ENCODE data around the gene USP11. TPM values are rescaled to one million over a fixed set of nuclear protein-coding genes. Genes with fewer than 3 reads are reported as not detected.

USP11 gene
- total RNA-seq, 6 donors from 2014 or later = 42.9 to 103 (median 60.0) TPM

DNA sequence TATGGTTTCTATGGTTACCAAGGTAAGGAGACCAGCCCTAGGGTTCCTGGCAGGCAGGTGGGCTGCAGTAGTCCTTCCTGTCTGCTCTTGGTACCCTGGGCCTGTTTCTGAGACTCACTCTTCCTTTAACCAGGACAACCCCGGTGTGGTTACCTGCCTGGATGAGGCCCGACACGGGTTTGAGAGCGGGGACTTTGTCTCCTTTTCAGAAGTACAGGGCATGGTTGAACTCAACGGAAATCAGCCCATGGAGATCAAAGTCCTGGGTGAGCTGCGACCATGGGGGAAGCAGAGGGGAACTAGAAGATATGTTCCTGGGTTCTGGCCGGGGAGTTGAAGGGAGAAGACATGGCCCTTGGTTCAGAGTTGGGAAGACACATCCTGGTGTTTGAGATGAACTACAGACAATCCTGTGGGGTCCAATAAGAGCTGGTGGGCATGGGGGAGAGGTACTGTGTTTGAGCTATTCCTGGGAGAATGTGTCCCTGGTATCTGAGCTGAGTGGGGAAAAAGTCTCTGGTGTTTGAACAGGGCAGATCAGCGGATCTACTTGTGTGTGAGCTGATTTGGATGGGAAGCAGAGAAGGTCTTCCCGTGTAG is 31.4 kb upstream of the USP11 start:
- peaks cover 8 to 91% (median 64%) of the 10 kb centered on the region in 4 donors for H3K36me3 ChIP-seq
- ATAC-seq (ENCODE audit: low FRiP score in 2 of 2) (no peak), DNase-seq (no peak)
- no peak overlapping the region for H3K4me3 ChIP-seq
- H3K27me3 ChIP-seq = no peaks in the 10 kb centered on the region
- 90 to 94% methylated on average over 3 to 8 of the region's 9 CpGs for WGBS, 2 donors
- H3K4me1 ChIP-seq = peaks cover 6 to 19% (median 9%) of the 10 kb centered on the region in 4 donors
- no peaks in the 10 kb centered on the region for H3K9me3 ChIP-seq
- no peak overlapping the region for H3K27ac ChIP-seq
- TF ChIP-seq EP300 (IDR thresholded peaks at IDR 0.05) (no peak), POLR2A (IDR thresholded peaks at IDR 0.05) (no peak), POLR2AphosphoS5 (IDR thresholded peaks at IDR 0.05) (no peak), CTCF (IDR thresholded peaks at IDR 0.05) (no peak)

- Histone ChIP-seq H3K27me3 (no peaks in the 10 kb centered on the region), H3K9me3 (no peaks in the 10 kb centered on the region), H3K4me3 (no peak overlapping the region), H3K27ac (no peak overlapping the region), H3K4me1 (peaks cover 0 to 10% (median 4%) of the 10 kb centered on the region in 4 donors), H3K36me3 (peaks cover 8 to 93% (median 68%) of the 10 kb centered on the region in 4 donors)
- DNase-seq (no peak), ATAC-seq (ENCODE audit: low FRiP score in 2 of 2) (no peak)
- 99% methylated on average over 9 to 11 of the region's 11 CpGs for WGBS, 2 donors
- no peak for TF ChIP-seq CTCF (IDR thresholded peaks at IDR 0.05)
- TF ChIP-seq POLR2AphosphoS5 (IDR thresholded peaks at IDR 0.05) = no peak
- no peak for TF ChIP-seq EP300 (IDR thresholded peaks at IDR 0.05)
- TF ChIP-seq POLR2A (IDR thresholded peaks at IDR 0.05) = no peak
Observed at GRCh38 chrX:47202316-47202715, 30.5 kb upstream of the USP11 start.

- TF ChIP-seq CTCF (IDR thresholded peaks at IDR 0.05) (no peak), POLR2AphosphoS5 (IDR thresholded peaks at IDR 0.05) (no peak), EP300 (IDR thresholded peaks at IDR 0.05) (no peak), POLR2A (IDR thresholded peaks at IDR 0.05) (no peak)
- Histone ChIP-seq H3K4me3 (no peak overlapping the region), H3K4me1 (peaks cover 0 to 4% (median 2%) of the 10 kb centered on the region in 4 donors), H3K27ac (no peak overlapping the region), H3K36me3 (peaks cover 8 to 99% (median 71%) of the 10 kb centered on the region in 4 donors), H3K27me3 (no peaks in the 10 kb centered on the region), H3K9me3 (no peaks in the 10 kb centered on the region)
- 60 to 80% methylated on average over 1 to 4 of the region's 4 CpGs for WGBS, 2 donors
- ATAC-seq (ENCODE audit: low FRiP score in 2 of 2) = no peak
- no peak for DNase-seq
Observed at GRCh38 chrX:47202877-47203276, 29.9 kb upstream of the USP11 start.

- no peak overlapping the region for H3K27ac ChIP-seq
- H3K4me3 ChIP-seq = no peak overlapping the region
- no peak for DNase-seq
- H3K27me3 ChIP-seq = no peaks in the 10 kb centered on the region
- no peaks in the 10 kb centered on the region for H3K9me3 ChIP-seq
- no peak for ATAC-seq (ENCODE audit: low FRiP score in 2 of 2)
- peaks cover 10 to 100% (median 75%) of the 10 kb centered on the region in 4 donors for H3K36me3 ChIP-seq
- no peaks in the 10 kb centered on the region for H3K4me1 ChIP-seq
- no peak for TF ChIP-seq POLR2AphosphoS5 (IDR thresholded peaks at IDR 0.05)
- no peak for TF ChIP-seq POLR2A (IDR thresholded peaks at IDR 0.05)
- TF ChIP-seq EP300 (IDR thresholded peaks at IDR 0.05) = no peak
- TF ChIP-seq CTCF (IDR thresholded peaks at IDR 0.05) = no peak
- WGBS, 2 donors = 79 to 88% methylated on average over 5 of the region's 5 CpGs
Observed at GRCh38 chrX:47204970-47205369, 27.8 kb upstream of the USP11 start.

GRCh38 chrX:47206316-47206715 is 26.5 kb upstream of the USP11 start:
- no peaks in the 10 kb centered on the region for H3K9me3 ChIP-seq
- H3K36me3 ChIP-seq = peaks cover 9 to 100% (median 70%) of the 10 kb centered on the region in 4 donors
- no peak for ATAC-seq (ENCODE audit: low FRiP score in 2 of 2)
- H3K27me3 ChIP-seq = no peaks in the 10 kb centered on the region
- no peak overlapping the region for H3K4me3 ChIP-seq
- no peak for DNase-seq
- no peaks in the 10 kb centered on the region for H3K4me1 ChIP-seq
- no peak overlapping the region for H3K27ac ChIP-seq
- WGBS, 2 donors = 91 to 94% methylated on average over 2 to 3 of the region's 3 CpGs
- TF ChIP-seq EP300 (IDR thresholded peaks at IDR 0.05) (no peak), POLR2AphosphoS5 (IDR thresholded peaks at IDR 0.05) (no peak), CTCF (IDR thresholded peaks at IDR 0.05) (no peak), POLR2A (IDR thresholded peaks at IDR 0.05) (no peak)

All from upper lobe of left lung (tissue), 6 donors.